HG03175 (cell line): Measurements from ENCODE around the gene MSX2.

Experiments
- ATAC-seq: cut with Tn5 transposase; IDR thresholded peaks from one replicate; pipeline ENCODE4 v1.9.1; 2021; ENCODE audit warnings: mild to moderate bottlenecking, moderate library complexity; ENCODE audit not compliant: unreplicated experiment

MSX2 gene

GRCh38 chr5:174717826-174718455 lies 6.4 kb upstream of the MSX2 start:
- ATAC-seq, result no peak

GRCh38 chr5:174718880-174719610 lies 5.3 kb upstream of the MSX2 start:
- no peak for ATAC-seq

- ATAC-seq, result no peak
These were observed 4.4 kb upstream of the MSX2 start for GRCh38 chr5:174719793-174720611.

- ATAC-seq, result no peak
These were observed 3.5 kb upstream of the MSX2 start for GRCh38 chr5:174720612-174721529.

- no peak for ATAC-seq
These were observed 2.6 kb upstream of the MSX2 start for GRCh38 chr5:174721530-174722432.

- ATAC-seq, result no peak
These were observed 1.9 kb upstream of the MSX2 start for GRCh38 chr5:174722500-174722899.

GRCh38 chr5:174723315-174723978 lies 935 bp upstream of the MSX2 start:
- ATAC-seq, result no peak

GRCh38 chr5:174723979-174724483 lies 351 bp upstream of the MSX2 start:
- ATAC-seq, result no peak

- no peak for ATAC-seq
These were observed 1.0 kb downstream of the MSX2 start for GRCh38 chr5:174725261-174725990.

GRCh38 chr5:174725991-174726601 lies 1.7 kb downstream of the MSX2 start:
- no peak for ATAC-seq

GRCh38 chr5:174726916-174727793 lies 2.8 kb downstream of the MSX2 start:
- no peak for ATAC-seq

GRCh38 chr5:174727794-174728680 lies 3.7 kb downstream of the MSX2 start:
- ATAC-seq, result no peak

GRCh38 chr5:174729075-174729680 lies 4.8 kb downstream of the MSX2 start:
- no peak for ATAC-seq

- ATAC-seq, result no peak
These were observed 7.0 kb downstream of the MSX2 start for GRCh38 chr5:174731214-174732035.
